A549 (cell line): Measurements from ENCODE around the gene LRRC17.

ENCODE experiments used
- HDAC2 ChIP-seq: fragments of 200-600 bp; sonication (generic); IDR thresholded peaks from 2 replicates; pipeline ENCODE4 v1.6.1; 2016
- POLR2A ChIP-seq: IDR thresholded peaks from 2 replicates; pipeline ENCODE4 v1.6.1; 2012; ENCODE audit warnings: mild to moderate bottlenecking, low read length
- SMC3 ChIP-seq: fragments of >200 bp; sonication (Bioruptor Twin); formaldehyde crosslinking; IDR thresholded peaks from 3 replicates; pipeline ENCODE4 v1.6.1; 2018; ENCODE audit warnings: inconsistent platforms
- TF ChIP-seq, protein P1 (sequence below): fragments of >200 bp; sonication (Bioruptor Twin); formaldehyde crosslinking; IDR thresholded peaks from 3 replicates; pipeline ENCODE4 v1.5.1; 2016

DNA sequence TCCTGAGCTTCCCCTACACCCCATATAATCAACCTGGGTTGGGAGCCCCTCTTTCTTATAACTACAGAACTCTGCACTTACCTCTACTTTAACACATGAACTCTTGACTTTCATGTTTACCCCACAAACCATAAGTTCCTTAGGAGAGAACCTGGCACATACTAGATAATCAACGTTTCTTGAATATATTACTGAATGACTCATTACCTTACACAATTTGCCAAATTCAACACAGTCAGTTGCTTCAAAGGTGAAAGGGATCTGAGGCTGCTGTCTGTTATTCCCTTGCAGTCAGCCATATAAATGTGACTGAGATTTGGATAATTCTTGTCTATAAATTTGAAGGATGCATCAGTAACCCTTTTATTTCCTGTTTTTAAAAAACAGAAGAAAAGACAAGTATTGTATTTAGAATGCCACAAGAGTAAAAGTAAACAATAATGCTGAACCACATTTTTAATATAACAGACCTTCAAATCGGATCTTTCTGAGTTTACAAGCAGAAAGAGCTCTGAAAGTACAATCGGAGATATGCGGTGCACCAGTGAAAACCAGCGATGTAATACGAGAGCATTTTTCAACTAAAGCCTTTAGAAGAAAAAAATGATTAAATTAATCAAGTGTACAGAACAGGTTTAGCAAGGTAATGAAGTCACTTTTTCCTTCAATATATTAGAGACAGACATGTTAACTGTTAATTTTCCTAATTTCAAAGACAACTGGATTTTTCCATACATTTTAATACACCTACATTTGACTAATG lies 29.5 kb upstream of the LRRC17 start:
- TF ChIP-seq POLR2A (no peak), HDAC2 (no peak), SMC3 (no peak)
- TF ChIP-seq, protein P1, sequence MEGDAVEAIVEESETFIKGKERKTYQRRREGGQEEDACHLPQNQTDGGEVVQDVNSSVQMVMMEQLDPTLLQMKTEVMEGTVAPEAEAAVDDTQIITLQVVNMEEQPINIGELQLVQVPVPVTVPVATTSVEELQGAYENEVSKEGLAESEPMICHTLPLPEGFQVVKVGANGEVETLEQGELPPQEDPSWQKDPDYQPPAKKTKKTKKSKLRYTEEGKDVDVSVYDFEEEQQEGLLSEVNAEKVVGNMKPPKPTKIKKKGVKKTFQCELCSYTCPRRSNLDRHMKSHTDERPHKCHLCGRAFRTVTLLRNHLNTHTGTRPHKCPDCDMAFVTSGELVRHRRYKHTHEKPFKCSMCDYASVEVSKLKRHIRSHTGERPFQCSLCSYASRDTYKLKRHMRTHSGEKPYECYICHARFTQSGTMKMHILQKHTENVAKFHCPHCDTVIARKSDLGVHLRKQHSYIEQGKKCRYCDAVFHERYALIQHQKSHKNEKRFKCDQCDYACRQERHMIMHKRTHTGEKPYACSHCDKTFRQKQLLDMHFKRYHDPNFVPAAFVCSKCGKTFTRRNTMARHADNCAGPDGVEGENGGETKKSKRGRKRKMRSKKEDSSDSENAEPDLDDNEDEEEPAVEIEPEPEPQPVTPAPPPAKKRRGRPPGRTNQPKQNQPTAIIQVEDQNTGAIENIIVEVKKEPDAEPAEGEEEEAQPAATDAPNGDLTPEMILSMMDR = no peak
